NCI-H2029 (cell line): ENCODE measurements around the gene JAML.

Experiments used
- DNase-seq: peaks from one replicate; lab custom pipeline; 2025; lab: John Stamatoyannopoulos, UW

JAML gene

GRCh38 chr11:118145285-118146227 is 79.3 kb downstream of the JAML start:
- DNase-seq, result peak; percentile 82

GRCh38 chr11:118144301-118145268 is 80.2 kb downstream of the JAML start:
- no peak for DNase-seq
